Tibial nerve (tissue), 4 donors: ENCODE data around the gene GP1BA. TPM values are rescaled to one million over a fixed set of nuclear protein-coding genes. Genes with fewer than 3 reads are reported as not detected.
A peak's percentile ranks its signal among the peaks of the same experiment; 100 is the strongest.

Experiments
- DNase-seq, 2 donors: peaks; one replicate each; pipeline ENCODE4 v3.0.0-alpha.2; 2019; ENCODE audit warnings: low spot score in 2 of 2
- H3K27ac ChIP-seq, 4 donors: fragments of 200-600 bp; sonication (generic) in 3 of 4; one replicate each; pipeline ENCODE4 v1.5.1; 2017 to 2019; ENCODE audit warnings: mild to moderate bottlenecking in 1 of 4
- H3K27me3 ChIP-seq, 2 donors: fragments of 200-600 bp; sonication (generic) in 1 of 2; one replicate each; pipeline versions ENCODE4 v1.5.1 to v1.6.0; 2017 to 2019
- H3K36me3 ChIP-seq, 3 donors: fragments of 200-600 bp; sonication (generic); one replicate each; pipeline ENCODE4 v1.5.1; 2018 to 2019
- H3K4me1 ChIP-seq, 4 donors: fragments of 200-600 bp; sonication (generic) in 3 of 4; one replicate each; pipeline ENCODE4 v1.5.1; 2017 to 2019
- H3K4me3 ChIP-seq, 4 donors: fragments of 200-600 bp; sonication (generic) in 3 of 4; one replicate each; pipeline ENCODE4 v1.5.1; 2017 to 2019; ENCODE audit warnings: mild to moderate bottlenecking in 1 of 4, moderate library complexity in 1 of 4
- H3K9me3 ChIP-seq, 4 donors: fragments of 200-600 bp; sonication (generic) in 3 of 4; one replicate each; pipeline ENCODE4 v1.5.1; 2017 to 2019
- EP300 ChIP-seq, 2 donors: sonication (generic); formaldehyde crosslinking; IDR thresholded peaks; one replicate each; pipeline ENCODE4 v1.6.1; 2017; ENCODE audit warnings: antibody characterized with exemption in 2 of 2, mild to moderate bottlenecking in 1 of 2
- POLR2A ChIP-seq, 2 donors: fragments of 450-650 bp; IDR thresholded peaks; one replicate each; pipeline ENCODE4 v1.6.1; 2017; ENCODE audit warnings: antibody characterized with exemption in 2 of 2, mild to moderate bottlenecking in 2 of 2, moderate library complexity in 2 of 2
- WGBS, 2 donors: methylation state at CpG; one replicate each; pipeline ENCODE4 v1.1.5; 2018; 5-methylcytosine and 5-hydroxymethylcytosine counted together
- total RNA-seq, 4 donors: library from RNA; depleted of rRNA; stranded (reverse); fragments of >200 nt; gene quantifications; one replicate each; pipeline ENCODE4 v1.1.0, GENCODE V29; 2016
- TF ChIP-seq, protein P1 (sequence below), 5 experiments: fragments of 200-600 bp in 3 of 5; fragments of 450-650 bp in 2 of 5; sonication (generic) in 3 of 5; IDR thresholded peaks; one replicate each; pipeline ENCODE4 v1.5.1; 2016 to 2019; ENCODE audit warnings: antibody characterized with exemption in 5 of 5, mild to moderate bottlenecking in 3 of 5, moderate library complexity in 2 of 5

Gene GP1BA
- total RNA-seq, 4 donors from 2014 or later: not detected

DNA sequence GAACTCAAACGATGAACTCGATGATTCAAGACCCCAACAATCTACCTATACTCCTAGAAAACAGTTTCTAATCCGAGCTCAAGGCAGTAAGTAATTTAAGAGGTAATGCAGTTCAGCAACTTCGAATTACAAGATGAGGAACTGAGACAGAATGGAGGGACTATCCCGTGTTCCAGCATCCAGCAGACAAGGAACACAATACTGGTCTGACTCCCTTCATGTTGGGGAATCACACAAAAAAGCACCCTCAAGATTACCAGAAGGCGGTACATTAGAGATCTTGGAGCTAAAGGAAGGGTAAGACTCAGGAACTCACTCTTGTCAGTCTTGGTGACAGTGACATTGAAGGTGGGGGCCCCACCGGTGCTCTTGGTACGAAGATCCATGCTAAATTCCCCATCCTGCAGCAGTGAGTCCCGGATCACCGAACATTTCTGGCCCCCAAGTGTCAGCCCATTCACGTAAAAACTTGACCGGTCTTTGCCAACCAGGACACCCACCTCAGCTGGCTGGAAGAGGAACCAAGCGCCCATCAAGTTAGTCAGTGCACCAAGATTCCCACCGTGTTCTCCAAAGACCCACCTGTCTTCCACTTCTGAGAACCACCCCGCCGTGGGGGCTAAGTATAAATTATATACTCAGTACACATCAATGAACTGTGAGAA is 14.4 kb downstream of the GP1BA start:
- Histone ChIP-seq H3K4me3 (peak overlapping the region; percentile 85 to 99 (median 95)), H3K4me1 (peaks cover 0 to 77% (median 40%) of the 10 kb centered on the region in 4 donors), H3K27ac (peak overlapping the region in 3 of 4 donors; percentile 96 to 97 (median 96)), H3K27me3 (no peaks in the 10 kb centered on the region), H3K36me3 (peaks cover 0 to 51% (median 0%) of the 10 kb centered on the region in 3 donors), H3K9me3 (no peaks in the 10 kb centered on the region)
- DNase-seq: no peak
- TF ChIP-seq, protein P1, sequence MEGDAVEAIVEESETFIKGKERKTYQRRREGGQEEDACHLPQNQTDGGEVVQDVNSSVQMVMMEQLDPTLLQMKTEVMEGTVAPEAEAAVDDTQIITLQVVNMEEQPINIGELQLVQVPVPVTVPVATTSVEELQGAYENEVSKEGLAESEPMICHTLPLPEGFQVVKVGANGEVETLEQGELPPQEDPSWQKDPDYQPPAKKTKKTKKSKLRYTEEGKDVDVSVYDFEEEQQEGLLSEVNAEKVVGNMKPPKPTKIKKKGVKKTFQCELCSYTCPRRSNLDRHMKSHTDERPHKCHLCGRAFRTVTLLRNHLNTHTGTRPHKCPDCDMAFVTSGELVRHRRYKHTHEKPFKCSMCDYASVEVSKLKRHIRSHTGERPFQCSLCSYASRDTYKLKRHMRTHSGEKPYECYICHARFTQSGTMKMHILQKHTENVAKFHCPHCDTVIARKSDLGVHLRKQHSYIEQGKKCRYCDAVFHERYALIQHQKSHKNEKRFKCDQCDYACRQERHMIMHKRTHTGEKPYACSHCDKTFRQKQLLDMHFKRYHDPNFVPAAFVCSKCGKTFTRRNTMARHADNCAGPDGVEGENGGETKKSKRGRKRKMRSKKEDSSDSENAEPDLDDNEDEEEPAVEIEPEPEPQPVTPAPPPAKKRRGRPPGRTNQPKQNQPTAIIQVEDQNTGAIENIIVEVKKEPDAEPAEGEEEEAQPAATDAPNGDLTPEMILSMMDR (IDR thresholded peaks at IDR 0.05): no peak
- no peak for TF ChIP-seq EP300 (IDR thresholded peaks at IDR 0.05)
- no peak for TF ChIP-seq POLR2A (IDR thresholded peaks at IDR 0.05)
- WGBS, 2 donors: 31 to 35% methylated on average over 16 of the region's 16 CpGs

GRCh38 chr17:4947010-4947410 is 14.9 kb downstream of the GP1BA start:
- Histone ChIP-seq H3K4me1 (peaks cover 0 to 72% (median 36%) of the 10 kb centered on the region in 4 donors), H3K27ac (peak overlapping the region; percentile 94 to 97 (median 96)), H3K9me3 (no peaks in the 10 kb centered on the region), H3K4me3 (peak overlapping the region; percentile 85 to 99 (median 95)), H3K36me3 (peaks cover 0 to 46% (median 0%) of the 10 kb centered on the region in 3 donors), H3K27me3 (no peaks in the 10 kb centered on the region)
- DNase-seq: no peak
- 5 to 6% methylated on average over 7 of the region's 7 CpGs for WGBS, 2 donors
- TF ChIP-seq, protein P1 (IDR thresholded peaks at IDR 0.05): no peak
- TF ChIP-seq POLR2A (IDR thresholded peaks at IDR 0.05) (no peak), EP300 (IDR thresholded peaks at IDR 0.05) (no peak)

DNA sequence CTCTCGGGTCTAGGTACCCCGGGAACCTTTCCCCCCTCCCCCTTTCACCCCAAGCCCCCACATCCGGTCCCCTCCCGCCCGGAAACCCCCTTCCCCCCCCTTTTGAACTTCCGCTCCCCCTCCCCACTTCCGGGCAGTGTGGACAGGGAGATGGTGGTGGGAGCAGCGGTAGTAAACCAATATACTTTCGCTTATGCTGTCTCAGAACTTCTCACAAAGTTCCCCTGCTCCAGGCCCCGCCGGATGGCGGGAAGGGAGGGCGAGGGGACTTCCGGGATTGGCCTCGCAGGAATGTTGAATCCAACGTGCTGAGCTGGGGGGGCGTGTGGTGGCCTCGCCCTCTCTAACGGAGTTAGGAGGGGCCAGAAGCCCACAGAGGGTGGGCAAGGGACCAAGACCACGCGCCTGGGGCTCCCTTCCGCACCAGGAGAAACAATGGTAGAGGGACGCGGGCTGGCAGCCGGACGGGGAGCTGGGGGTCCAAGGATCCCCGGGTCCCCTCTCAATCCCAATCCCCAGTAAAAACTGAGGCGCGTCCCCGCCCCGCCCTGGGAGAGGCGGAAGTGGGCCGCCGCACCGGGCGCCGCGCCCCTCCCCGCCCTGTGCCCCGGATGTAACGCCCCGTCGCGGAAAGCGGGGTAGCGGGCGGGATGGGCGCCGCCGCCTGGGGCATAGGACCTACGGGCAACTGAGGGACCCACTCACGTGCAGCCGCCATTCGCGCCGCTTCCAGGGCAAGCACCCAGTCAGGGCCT is 15.5 kb downstream of the GP1BA start:
- H3K4me1 ChIP-seq: peaks cover 0 to 66% (median 36%) of the 10 kb centered on the region in 4 donors
- no peaks in the 10 kb centered on the region for H3K27me3 ChIP-seq
- peaks cover 0 to 40% (median 0%) of the 10 kb centered on the region in 3 donors for H3K36me3 ChIP-seq
- no peaks in the 10 kb centered on the region for H3K9me3 ChIP-seq
- TF ChIP-seq, protein P1 (IDR thresholded peaks at IDR 0.05): no peak
- no peak for TF ChIP-seq POLR2A (IDR thresholded peaks at IDR 0.05)
- TF ChIP-seq EP300 (IDR thresholded peaks at IDR 0.05): peak in 1 of 2 donors; percentile 57
- peak overlapping the region; percentile 94 to 97 (median 96) for H3K27ac ChIP-seq
- DNase-seq: peak in 1 of 2 donors; percentile 32
- peak overlapping the region; percentile 85 to 99 (median 95) for H3K4me3 ChIP-seq
- 0 to 1% methylated on average over 42 to 47 of the region's 56 CpGs for WGBS, 2 donors

GRCh38 chr17:4948166-4948930 is 16.3 kb downstream of the GP1BA start, which contains the start of gene PFN1:
PFN1 (minus strand) TSS chr17:4948530; CDS start chr17:4948394, 136 bp downstream.
- Histone ChIP-seq H3K4me3 (peak within 1 kb of the TSS; percentile 85 to 99 (median 95)), H3K27ac (peak within 1 kb of the TSS; percentile 94 to 98 (median 96)), H3K36me3 (peaks cover 0 to 33% (median 0%) of the 10 kb centered on the region in 3 donors), H3K4me1 (peaks cover 0 to 60% (median 36%) of the 10 kb centered on the region in 4 donors), H3K9me3 (no peaks in the 10 kb centered on the region), H3K27me3 (no peaks in the 10 kb centered on the region)
- 0 to 1% methylated on average over 14 to 42 of the region's 59 CpGs for WGBS, 2 donors
- DNase-seq: peak; percentile 91 to 94
- TF ChIP-seq POLR2A (IDR thresholded peaks at IDR 0.05) (peak; percentile 59 to 77), EP300 (IDR thresholded peaks at IDR 0.05) (peak in 1 of 2 donors; percentile 65)
- TF ChIP-seq, protein P1 (IDR thresholded peaks at IDR 0.05): no peak
